Hematopoietic multipotent progenitor cell (in vitro differentiated cells): ENCODE data around the gene KCNA3. TPM values are rescaled to one million over a fixed set of nuclear protein-coding genes. Genes with fewer than 3 reads are reported as not detected.

ENCODE experiments used
- DNase-seq, 3 donors: peaks; one replicate each; pipeline ENCODE4 v3.0.0-alpha.2; 2011 to 2015; ENCODE audit warnings: low read depth in 2 of 3, low spot score in 2 of 3
- total RNA-seq: library from RNA; depleted of rRNA; stranded (reverse); fragments of >200 nt; gene quantifications from one replicate; pipeline ENCODE4 v1.2.3, GENCODE V29; 2012

KCNA3 gene
- total RNA-seq: 37.2 TPM

GRCh38 chr1:110674337-110675059 lies at the start of gene KCNA3:
KCNA3 (minus strand) TSS chr1:110674940; CDS start chr1:110674809, 131 bp downstream.
- DNase-seq: peak; percentile 35 to 57 (median 54)

- no peak for DNase-seq
Measured at GRCh38 chr1:110722807-110723206, 48.1 kb upstream of the KCNA3 start.

GRCh38 chr1:110719908-110720307 lies 45.2 kb upstream of the KCNA3 start:
- DNase-seq: no peak

- DNase-seq: no peak
Measured at GRCh38 chr1:110718452-110718851, 43.7 kb upstream of the KCNA3 start.

GRCh38 chr1:110717179-110717578 lies 42.4 kb upstream of the KCNA3 start:
- DNase-seq: no peak

GRCh38 chr1:110714374-110714995 lies 39.7 kb upstream of the KCNA3 start:
- peak in 1 of 3 donors; percentile 7 for DNase-seq

GRCh38 chr1:110713221-110713620 lies 38.5 kb upstream of the KCNA3 start:
- no peak for DNase-seq

- DNase-seq: no peak
Measured at GRCh38 chr1:110710314-110710713, 35.6 kb upstream of the KCNA3 start.

- DNase-seq: no peak
Measured at GRCh38 chr1:110708974-110709440, 34.3 kb upstream of the KCNA3 start.

- DNase-seq: no peak
Measured at GRCh38 chr1:110707232-110707631, 32.5 kb upstream of the KCNA3 start.

- no peak for DNase-seq
Measured at GRCh38 chr1:110706621-110707020, 31.9 kb upstream of the KCNA3 start.

- no peak for DNase-seq
Measured at GRCh38 chr1:110702260-110702659, 27.5 kb upstream of the KCNA3 start.

- DNase-seq: no peak
Measured at GRCh38 chr1:110700767-110701166, 26.0 kb upstream of the KCNA3 start.

- no peak for DNase-seq
Measured at GRCh38 chr1:110697606-110698005, 22.9 kb upstream of the KCNA3 start.

GRCh38 chr1:110696818-110697217 lies 22.1 kb upstream of the KCNA3 start:
- DNase-seq: no peak

GRCh38 chr1:110690709-110691365 lies 16.1 kb upstream of the KCNA3 start:
- no peak for DNase-seq

- no peak for DNase-seq
Measured at GRCh38 chr1:110689868-110690267, 15.1 kb upstream of the KCNA3 start.

- no peak for DNase-seq
Measured at GRCh38 chr1:110688514-110688913, 13.8 kb upstream of the KCNA3 start.

GRCh38 chr1:110687250-110687649 lies 12.5 kb upstream of the KCNA3 start:
- no peak for DNase-seq

- peak in 1 of 3 donors; percentile 36 for DNase-seq
Measured at GRCh38 chr1:110686188-110686587, 11.4 kb upstream of the KCNA3 start.

GRCh38 chr1:110684491-110684890 lies 9.8 kb upstream of the KCNA3 start:
- no peak for DNase-seq

GRCh38 chr1:110682898-110683297 lies 8.2 kb upstream of the KCNA3 start:
- DNase-seq: no peak
